GM19193 (cell line): ENCODE data around the gene TMBIM6.

Experiments
- POLR2A ChIP-seq: IDR thresholded peaks from 4 replicates; pipeline ENCODE4 v1.6.1; 2011; ENCODE audit not compliant: insufficient read depth, insufficient read length; ENCODE audit errors: extremely low read depth

The TMBIM6 gene

DNA sequence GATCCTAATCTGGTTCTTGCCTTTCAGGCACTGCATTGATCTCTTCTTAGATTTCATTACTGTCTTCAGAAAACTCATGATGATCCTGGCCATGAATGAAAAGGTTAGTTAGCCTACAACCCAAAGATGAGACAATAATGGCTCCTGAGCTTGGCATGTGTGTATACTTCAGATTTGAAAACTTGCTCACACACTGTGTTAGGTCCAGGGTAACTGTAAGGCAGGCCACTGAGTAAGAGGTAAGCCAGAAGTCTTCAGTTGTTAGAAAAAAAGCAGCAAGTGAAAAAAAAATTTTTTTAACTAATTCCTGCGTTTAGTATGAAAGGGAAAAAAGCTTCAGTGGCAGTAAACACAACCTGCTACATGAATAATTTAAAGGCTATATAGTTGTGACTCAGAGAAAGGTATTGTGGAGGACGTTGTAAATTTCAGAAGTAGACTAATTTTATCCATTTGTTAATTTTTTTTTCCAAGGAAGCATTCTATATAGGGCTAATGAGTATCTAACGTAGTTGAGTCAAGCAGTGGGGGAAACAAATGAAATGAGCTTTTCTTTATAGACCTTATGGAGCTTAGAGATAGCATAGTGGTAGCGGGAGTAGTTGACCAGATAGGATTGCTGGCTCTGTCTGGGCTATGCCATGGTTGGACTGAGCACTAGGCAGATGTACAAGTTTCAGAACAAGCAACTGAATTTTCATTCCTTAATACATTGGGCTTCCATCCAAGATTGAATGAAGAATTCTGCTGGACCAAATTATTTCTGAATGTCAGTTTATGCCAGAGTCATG, 20.5 kb downstream of the TMBIM6 start:
- TF ChIP-seq POLR2A, result no peak

DNA sequence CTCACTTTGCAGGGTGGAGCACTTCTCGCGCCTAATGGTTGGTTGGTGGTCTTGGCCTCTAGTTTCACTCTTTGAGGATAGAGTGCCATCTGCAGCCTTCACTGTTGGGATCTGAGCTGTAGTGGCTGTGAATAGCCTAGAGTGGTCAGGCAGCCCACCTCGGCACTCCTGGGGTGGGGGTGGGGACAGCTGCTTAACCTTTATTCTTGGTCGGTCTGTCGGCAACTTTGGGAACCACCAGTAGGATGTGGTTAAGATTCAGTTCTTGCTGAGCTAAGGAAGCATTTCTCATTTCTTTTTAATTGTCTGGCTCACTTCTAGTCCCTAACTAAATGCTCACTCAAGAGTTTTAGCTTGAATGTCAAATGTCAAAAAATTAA, 21.1 kb downstream of the TMBIM6 start:
- TF ChIP-seq POLR2A, result no peak

- TF ChIP-seq POLR2A, result no peak
Observed at GRCh38 chr12:49763006-49763591, 21.7 kb downstream of the TMBIM6 start.

GRCh38 chr12:49764126-49764525, 22.8 kb downstream of the TMBIM6 start:
- no peak for TF ChIP-seq POLR2A

DNA sequence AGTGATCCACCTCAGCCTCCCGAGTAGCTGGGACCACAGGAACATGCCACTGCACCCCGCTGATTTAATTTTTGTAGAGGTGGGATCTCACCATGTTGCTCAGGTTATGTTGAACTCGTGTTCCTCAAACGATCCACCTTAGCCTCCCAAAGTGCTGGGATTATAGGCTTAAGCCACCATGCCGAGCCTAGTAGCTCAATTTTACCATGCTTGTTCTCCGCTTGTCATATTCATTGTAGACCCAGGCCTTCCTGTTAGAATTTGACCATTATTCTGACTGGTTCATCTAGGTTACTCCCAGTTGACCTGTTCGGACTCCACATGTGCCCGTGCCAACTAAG, 24.7 kb downstream of the TMBIM6 start:
- TF ChIP-seq POLR2A, result no peak

DNA sequence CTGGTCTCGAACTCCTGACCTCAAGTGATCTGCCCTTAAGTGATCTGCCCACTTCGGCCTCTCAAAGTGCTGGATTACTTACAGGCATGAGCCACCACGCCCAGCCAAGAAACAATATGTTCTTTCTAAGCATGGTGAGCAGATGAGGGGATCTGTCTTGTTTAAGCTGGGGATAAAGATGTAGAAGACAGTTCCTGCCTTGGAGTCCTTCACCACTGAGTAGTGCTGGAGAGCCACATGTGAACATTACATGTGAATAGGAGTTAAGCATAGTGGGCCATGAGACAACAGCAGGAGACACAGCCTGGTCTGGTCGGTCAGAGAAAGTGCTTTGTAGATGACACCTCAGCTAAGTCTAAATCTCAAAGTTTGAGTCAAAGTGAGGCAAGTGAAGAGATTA, 26.0 kb downstream of the TMBIM6 start:
- no peak for TF ChIP-seq POLR2A

- no peak for TF ChIP-seq POLR2A
Observed at GRCh38 chr12:49776413-49776812, 35.1 kb downstream of the TMBIM6 start.

- no peak for TF ChIP-seq POLR2A
Observed at GRCh38 chr12:49776858-49777257, 35.5 kb downstream of the TMBIM6 start.

GRCh38 chr12:49777341-49777740, 36.0 kb downstream of the TMBIM6 start:
- TF ChIP-seq POLR2A, result no peak

GRCh38 chr12:49777800-49778748, 36.7 kb downstream of the TMBIM6 start:
- no peak for TF ChIP-seq POLR2A

DNA sequence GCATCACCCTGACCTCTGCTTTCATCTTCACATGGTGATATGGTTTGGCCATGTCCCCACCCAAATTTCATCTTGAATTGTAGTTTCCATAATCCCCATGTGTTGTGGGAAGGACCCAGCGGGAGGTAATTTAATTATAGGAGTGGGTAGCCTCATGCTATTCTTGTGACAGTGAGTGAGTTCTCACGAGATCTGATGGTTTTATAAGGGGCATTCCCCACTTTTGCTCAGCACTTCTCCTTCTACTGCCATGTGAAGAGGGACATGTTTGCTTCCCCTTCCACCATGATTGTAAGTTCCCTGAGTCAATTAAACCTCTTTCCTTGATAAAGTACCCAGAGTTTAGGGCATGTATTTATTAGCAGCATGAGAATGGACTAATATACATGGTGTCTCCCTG, 38.2 kb downstream of the TMBIM6 start:
- TF ChIP-seq POLR2A, result no peak

GRCh38 chr12:49783917-49784676, 42.7 kb downstream of the TMBIM6 start:
- TF ChIP-seq POLR2A, result no peak

GRCh38 chr12:49784756-49785409, 43.5 kb downstream of the TMBIM6 start:
- no peak for TF ChIP-seq POLR2A

DNA sequence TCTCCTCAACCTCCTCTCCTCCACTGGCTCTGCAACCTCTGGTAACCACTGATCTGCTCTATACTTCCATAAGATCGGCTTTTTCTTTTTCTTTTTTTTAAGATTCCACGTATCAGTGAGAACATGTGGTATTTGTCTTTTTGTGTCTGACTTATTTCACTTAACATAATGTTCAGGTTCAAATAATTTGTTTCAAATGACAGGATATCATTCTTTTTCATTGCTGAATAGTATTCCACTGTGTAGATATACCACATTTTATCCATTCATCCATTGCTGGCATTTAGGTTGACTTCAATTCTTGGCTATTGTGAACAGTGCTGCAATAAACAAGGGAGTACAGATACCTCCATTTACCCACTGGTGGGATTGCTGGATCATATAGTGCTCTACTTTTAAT, 46.3 kb downstream of the TMBIM6 start:
- TF ChIP-seq POLR2A, result no peak

- TF ChIP-seq POLR2A, result no peak
Observed at GRCh38 chr12:49789992-49790391, 48.6 kb downstream of the TMBIM6 start.
